Stimulated activated CD8-positive, alpha-beta memory T cell treated with anti-CD3 and anti-CD28 coated beads, Interleukin-15, amount 100 ng/mL, for 24 hours (primary cell): ENCODE measurements around the gene REEP3.
"Not testable (repeated sequence)": the region's sequence is repeated elsewhere in the genome, so short reads cannot be mapped to it uniquely, and the experiment has no call there.

Source experiments
- DNase-seq: peaks from one replicate; pipeline ENCODE4 v3.0.0-alpha.2; 2020; ENCODE audit warnings: low read depth

REEP3 gene, protein sequence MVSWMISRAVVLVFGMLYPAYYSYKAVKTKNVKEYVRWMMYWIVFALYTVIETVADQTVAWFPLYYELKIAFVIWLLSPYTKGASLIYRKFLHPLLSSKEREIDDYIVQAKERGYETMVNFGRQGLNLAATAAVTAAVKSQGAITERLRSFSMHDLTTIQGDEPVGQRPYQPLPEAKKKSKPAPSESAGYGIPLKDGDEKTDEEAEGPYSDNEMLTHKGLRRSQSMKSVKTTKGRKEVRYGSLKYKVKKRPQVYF

DNA sequence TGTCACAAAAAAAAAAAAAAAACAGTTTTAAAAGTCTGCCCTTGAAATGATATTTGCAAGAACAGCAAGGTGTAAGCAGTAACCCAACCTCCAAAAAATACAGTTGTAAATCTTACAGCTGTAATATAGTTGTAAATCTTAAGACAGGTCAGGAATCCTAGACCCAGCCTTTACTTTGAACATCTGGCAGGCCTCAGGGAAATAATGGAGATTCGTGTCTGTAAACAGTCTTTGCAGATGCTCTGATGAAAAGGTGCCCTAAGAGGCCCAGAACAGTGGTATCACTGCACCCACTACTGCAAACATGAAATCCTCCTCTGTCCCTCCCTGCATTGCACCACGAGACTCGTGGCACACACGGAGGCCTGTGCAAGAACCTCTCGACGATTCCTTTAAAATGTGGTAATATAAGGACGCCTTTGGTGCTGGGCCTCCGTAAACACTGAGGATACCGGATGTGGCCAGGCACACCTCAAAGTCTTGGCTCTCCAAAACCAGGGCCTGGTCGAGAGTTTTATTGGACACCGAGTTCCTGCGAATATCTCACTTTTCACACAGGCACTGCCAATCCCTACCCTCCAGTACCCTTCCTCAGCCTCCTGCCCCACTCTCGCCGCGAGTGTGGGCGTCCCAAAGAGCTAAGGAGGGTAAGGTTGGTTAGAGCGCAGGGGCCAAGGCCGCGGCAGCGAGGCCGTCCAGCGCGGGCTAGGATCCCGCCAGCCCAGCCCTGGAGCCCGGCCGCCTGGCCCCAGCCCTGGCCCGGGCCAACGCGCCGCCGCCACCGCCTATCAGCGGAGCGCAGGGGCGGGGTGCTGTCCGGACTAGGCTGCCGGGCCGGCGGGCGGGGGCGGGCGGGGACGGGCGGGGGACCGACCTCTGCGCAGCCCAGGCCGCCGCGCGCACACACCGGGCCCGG lies at the start of gene REEP3:
REEP3 (plus strand) TSS at position 902 of the 916 bp plus-strand sequence. CDS start 145 bp downstream, outside the sequence.
- peak; percentile 22 for DNase-seq

DNA sequence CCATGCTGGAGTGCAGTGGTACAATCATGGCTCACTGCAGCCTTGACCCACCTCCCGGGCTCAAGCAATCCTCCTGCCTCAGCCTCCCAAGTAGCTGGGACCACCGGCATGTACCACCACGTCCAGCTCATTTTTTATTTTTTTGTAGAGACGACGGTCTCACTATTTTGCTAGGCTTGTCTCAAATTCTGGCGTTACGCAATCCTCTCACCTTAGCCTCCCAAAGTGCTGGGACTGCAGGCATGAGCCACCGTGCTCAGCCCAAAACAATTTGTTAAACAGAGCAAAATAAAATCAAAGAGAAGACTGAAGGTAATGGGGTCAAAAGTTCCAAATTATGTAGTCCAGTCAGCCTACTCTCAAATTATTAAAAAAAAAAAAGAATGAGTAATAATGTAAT lies 46.7 kb upstream of the REEP3 start:
- no peak for DNase-seq

DNA sequence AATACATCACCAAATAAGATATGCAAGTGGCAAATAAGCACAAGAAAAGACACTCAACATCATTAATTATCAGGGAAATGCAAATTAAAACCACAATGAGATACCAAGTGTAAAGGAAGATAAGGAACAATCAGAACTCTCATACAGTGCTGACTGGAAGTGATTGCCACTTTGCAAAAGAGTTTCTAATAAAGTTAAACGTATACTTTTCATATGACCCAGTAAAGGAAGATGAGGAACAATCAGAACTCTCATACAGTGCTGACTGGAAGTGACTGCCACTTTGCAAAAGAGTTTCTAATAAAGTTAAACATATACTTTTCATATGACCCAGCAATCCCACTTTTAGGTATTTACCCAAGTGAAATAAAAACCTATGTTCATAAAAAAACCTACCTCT lies 43.3 kb upstream of the REEP3 start:
- DNase-seq = no peak

DNA sequence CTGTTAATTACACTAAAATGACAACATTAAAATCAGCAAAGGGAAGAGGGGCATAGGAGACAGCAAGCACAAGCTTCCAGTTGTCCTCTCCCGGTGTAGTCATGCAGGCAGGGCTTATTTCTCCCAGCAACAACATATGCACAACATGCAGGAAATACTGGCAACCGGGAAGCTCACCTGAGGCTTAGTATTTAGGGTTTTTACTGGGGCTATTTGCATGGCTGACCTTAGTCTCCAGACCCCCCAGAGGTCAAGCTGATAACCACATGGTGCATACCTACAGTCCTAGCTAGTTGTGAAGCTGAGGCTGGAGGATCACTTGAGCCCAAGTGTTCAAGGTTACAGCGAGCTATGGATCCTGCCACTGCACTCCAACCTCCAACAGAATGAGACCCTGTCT lies 42.6 kb upstream of the REEP3 start:
- DNase-seq = no peak

DNA sequence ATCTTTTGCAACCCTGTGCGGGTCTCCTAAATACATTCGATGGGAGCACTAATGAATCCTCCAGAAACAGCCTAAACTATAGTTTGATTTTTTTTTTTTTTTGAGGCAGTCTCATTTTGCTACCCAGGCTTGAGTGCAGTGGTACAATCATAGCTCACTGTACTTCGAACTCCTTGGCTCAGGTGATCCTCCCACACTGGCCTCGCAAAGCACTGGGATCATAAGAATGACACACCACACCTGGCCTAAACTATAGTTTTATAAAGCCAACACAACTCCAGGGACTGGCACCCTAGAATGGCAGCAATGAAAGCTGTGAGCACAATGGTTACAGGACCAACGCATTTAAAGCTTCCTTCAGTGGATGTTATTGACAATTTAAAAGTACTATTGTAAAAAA lies 41.0 kb upstream of the REEP3 start:
- DNase-seq = no peak

DNA sequence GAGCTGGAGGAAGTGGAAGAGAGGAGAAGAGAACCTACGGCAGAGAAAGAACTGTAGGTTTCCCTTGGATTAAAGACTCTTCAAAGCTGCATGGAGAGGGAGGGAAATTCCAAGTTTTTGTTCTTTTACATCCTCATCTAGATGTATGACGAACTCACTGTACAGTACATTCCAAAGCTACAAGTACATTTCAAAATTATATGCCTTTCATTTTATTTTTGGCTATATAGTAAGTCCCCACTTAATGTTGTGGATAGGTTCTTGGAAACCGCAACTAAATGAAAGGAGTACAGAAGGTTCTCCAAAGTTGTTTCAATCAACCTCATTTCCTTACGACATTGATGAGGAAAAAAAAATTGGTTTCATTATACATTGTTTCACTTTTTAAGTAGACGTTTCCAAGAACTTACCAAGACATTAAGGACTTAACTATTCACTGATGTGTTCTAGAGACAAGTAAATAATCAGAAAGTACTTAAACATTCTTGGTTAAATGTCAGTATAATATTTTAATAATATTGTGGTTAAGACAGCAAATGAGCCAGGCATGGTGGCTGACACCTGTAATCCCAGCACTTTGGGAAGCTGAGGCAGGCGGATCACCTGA lies 39.3 kb upstream of the REEP3 start:
- DNase-seq = no peak

DNA sequence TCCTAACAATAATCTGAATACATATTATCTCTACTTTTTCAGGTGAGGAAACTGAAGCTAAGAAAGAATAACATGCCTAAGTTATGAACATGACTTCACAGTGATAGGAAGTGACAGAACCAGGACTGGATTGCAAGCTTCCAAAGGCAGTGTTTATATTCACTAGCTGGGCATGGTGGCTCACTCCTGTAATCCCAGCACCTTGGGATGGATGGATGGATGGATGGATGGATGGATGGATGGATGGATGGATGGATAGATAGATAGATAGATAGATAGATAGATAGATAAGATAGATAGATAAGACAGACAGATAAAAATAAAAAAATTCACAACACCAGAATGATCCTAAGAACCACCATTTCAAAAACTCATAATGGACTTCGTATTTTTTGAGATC lies 37.2 kb upstream of the REEP3 start:
- no peak for DNase-seq

DNA sequence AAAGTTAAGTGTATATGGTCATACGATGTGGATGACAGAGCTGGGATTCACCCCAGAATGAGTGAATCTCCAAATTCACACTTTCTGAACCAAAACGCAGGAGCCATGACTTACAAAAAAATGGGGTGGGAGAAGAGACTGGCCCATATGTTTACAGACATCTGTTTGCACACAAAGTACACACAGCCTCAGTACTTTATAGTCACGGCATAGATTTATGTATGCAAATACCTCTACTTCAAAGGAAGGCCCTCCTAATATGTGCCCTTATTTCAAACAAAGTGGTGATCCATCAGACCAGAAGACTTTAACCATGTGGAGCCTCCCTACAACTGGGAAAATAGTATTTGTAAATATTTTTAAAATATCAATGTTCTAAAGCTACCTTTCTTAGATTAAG lies 33.2 kb upstream of the REEP3 start:
- no peak for DNase-seq

DNA sequence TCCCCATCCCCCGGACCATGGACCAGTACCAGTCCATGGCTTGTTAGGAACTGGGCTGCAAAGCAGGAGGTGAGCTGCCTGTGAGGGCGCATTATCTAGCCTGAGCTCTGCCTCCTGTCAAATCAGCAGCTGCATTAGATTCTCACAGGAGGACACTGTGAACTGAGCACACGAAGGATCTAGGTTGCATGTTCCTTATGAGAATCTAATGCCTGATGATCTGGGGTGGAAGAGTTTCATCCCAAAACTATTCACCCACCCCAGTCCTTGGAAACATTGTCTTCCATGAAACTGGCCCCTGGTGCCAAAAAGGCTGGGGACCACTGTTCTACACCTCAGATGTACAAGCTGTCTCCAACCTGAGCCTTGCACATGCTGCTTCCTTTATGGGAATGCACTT lies 31.4 kb upstream of the REEP3 start:
- no peak for DNase-seq

DNA sequence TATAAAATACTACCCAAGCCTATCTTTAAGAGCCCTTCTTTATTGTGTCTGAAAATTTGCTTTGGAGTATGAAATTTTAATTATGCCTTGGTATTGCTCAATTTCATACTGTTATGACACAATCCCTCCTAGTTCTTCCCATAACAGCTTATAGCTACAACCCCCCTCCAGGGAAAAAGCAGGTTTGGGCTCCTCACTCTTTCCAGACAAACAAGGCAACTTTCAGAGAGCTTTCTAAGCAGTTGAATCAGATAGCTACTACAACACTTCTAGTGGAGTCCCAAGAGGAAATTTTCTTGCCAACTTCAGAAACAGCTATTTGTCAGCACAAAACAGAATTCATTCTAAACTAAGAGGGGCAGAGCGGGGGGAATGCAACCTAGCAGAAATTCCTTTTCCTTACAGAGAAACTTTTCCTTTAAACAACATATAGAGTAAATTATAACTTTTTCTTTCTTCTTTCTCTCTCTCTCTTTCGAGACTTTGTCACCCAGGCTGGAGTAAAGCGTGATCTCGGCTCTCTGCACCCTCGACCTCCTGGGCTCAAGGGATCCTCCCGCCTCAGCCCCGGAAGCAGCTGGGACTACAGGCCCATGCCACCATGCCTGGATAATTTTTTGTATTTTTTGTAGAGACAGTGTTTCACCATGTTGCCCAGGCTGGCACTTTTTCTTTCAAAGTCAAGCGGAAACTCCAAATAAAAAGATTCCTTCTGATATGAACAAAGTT lies 29.4 kb upstream of the REEP3 start:
- no peak for DNase-seq

DNA sequence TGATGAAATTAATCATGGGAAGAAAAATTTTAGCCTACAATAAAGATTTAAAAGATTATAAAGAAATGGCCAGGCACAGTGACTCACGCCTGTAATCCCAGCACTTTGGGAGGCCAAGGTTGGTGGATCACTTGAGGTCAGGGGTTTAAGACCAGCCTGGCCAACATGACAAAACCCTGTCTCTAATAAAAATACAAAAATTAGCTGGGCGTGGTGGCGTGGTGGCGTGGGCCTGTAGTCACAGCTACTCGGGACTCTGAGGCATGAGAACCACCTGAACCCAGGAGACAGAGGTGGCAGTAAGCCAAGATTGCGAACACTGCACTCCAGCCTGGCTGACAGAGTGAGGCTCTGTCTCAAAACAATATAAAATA lies 28.9 kb upstream of the REEP3 start:
- not testable (repeated sequence) for DNase-seq

DNA sequence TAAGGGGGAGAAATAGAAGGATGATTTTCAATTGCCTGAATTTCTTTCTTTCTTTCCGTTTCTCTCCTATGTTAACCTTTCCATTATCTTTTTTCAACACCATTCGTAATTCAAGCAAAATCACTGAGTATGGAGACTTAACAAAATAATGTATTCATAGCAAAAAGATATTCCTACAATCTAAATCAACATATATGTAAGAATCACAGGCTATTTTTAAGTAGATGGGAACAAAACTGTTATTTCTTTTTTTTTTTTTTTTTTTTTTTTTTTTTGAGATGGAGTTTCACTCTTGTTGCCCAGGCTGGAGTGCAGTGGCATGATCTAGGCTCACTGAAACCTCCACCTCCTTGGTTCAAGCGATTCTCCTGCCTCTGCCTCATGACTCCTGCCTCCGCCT lies 28.2 kb upstream of the REEP3 start:
- DNase-seq = no peak

DNA sequence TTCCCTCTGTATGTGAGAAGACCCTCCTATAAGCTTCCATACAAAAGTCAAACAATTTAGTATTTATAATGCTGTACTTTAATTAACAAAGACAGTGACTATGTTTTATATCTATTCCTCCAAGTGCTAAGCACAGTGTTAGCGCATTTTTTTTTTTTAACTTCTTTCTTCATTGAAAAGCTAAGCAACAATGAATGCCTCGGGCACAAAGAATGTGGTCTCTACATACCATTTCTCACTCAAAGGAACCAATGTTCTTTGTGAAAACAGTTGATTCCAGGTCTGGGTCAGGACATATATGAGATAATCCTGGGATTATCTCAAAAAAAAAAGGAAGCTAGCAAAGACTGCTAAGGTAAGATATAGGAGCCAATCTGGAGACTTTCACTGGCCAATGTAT lies 26.2 kb upstream of the REEP3 start:
- no peak for DNase-seq

DNA sequence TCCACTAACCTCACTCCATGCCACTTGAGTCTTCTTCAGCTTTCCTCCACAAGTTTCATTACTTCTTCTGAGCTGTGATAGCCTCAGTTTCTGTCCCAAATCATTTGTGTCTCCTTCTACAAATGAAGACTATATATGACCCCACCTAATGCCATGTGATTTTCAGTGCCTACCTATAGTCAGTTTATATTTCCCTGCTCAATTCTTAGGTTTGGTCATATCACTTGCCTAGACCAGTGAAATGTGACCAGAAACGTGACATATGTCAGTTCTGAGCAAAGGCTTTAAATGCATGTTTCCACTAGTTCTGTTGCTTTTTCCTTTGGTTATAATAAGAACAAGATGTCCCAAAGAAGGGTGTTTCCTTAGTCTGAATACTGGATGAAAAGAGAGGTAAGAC lies 24.6 kb upstream of the REEP3 start:
- DNase-seq = no peak

DNA sequence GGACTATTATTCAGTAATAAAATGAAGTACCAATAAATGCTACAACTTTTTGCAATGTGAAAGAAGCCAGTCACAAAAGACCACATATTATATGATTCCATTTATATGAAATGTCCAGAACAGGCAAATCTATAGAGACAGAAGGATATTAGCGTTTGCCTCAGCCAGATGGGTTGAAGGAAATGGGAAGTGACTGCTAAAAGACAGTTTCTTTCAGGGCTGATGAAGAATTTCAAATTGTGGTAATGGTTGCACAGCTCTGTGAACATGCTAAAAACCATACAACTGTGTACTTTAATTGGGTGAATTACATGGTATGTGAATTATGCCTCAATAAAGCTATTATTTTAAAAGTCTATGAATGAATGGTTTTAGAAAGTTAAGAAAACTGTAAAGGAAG lies 23.9 kb upstream of the REEP3 start:
- no peak for DNase-seq

DNA sequence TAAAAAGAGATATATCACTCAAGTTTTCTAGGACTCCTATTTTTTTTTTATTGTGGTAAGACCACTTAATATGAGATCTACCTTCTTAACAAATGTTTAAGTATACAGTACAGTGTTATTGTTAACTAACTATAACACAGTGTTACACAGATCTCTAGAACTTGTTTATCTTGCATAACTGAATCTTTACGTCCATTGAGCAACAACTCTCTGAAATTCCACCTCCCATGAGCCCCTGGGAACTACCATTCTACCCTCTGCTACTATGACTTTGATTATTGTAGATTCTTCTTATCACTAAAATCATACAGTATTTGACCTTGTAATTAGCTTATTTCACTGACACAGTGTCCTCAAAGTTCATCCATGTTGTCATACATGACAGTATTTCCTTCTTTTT lies 22.5 kb upstream of the REEP3 start:
- no peak for DNase-seq

DNA sequence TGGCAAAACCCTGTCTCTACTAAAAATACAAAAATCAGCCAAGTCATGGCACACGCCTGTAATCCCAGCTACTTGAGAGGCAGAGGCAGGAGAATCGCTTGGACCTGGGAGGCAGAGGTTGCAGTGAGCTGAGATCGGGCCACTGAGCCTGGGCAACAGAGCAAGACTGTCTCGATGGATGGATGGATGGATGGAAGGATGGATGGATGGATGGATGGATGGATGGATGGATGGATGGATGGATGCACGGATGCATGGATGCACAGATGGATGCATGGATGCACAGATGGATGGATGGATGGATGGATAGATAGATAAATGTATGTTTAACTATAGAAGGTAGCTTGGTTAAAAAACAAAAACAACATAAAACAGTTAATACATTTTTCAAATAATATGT lies 20.6 kb upstream of the REEP3 start:
- DNase-seq = not testable (repeated sequence)

DNA sequence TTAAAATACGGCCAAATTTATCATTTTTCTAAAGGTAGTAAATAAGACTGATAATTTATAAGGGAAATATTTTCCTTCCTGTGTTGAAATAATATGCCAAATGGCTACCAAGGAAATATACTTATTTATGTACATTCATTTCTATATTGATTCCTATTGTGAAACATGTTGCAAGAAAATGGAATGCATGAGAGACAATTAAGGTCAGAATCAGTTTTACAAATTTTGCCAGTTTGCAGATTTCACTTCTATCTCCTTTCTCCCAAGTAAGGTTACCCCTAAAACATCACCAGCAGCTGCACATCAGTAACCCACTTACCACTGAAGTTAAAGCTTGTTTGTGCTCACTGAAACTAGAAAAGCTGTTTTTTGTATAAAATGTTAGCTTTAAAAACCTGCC lies 19.2 kb upstream of the REEP3 start:
- no peak for DNase-seq

DNA sequence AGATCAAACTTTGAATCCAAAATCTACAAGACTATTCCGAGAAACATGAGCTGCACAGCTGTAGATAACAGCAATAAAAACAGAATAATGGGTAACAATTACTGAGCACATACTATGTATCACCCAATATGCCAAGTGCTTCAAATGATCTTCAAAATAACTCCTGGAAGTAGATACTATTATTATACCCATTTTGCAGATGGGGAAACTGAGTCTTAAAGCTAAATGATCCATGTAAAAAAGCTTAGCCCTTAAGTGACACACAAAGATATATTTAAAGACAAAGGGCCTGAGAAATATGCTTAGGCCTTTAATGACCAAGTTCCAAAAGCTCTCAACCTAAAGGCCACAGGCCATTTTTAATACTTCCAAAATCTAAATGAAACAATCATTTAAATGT lies 18.4 kb upstream of the REEP3 start:
- DNase-seq = no peak

DNA sequence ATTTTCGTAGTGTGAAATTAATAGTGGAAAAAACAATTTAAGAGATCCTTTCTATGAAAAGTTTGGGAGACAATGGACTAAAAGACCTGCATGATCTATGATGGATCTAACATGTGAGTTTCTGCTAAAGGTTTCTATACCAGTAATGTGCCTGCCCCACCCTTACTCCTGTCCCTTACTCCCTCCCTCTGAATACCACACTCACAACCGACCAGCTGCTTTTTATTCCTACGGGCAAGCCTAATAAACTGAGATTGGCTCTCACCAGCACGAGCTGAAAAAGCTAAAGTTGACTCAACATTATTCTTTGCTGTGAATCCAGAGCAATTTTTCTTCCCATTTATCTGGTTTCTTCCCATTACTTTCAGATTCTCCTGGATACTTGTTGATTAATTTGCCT lies 17.8 kb upstream of the REEP3 start:
- no peak for DNase-seq

DNA sequence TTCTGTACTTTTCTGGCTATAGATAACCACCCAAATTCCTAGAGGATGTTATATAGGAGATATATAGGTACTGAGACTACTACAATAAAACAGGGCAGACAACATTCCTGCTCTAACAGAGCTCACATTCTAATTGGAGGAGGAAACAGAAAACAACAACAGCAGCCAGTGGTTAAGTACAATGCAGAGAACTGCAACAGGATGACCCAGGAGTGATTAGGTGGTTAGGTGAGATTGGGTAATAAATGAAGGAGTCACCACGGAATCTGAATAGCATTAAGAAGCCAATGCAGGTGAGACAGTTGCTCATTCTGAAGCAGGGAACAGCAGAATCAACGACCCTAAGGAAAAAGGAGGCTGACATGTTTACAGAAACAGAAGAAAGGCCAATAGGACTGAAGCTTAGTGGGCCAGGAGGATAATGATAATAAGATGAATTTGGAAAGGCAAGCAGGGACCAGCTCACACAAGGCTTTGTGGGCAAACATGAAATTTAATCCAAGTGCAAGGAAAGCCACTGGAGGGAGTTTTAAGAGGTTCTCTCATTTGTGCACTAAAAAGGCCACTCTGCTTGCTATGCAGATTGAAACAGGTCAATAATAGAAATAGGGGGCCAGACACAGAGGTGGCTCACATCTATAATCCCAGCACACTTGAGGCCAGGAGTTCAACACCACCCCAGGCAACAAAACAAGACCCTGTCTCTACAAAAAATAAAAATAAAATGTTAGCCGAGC lies 16.9 kb upstream of the REEP3 start:
- no peak for DNase-seq

DNA sequence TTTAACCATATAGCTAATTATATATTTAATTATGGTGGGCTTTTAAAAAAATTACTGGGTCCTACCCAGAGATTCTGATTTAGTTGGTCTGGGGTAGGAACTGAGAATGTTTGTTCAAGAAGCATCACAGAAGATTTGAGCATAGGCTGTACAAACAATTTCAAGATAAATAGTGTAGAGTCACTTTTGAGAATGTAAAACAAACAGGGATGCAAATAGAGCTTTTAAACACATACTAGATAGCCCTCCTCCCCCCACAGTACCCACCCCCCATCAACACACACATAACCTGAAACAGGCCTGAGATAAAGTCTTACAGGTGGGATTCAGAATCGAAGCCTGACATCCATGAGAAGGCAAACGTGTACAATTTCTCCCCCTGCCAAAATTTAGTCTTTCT lies 15.6 kb upstream of the REEP3 start:
- no peak for DNase-seq
